Stimulated activated CD4-positive, alpha-beta T cell treated with anti-CD3 and anti-CD28 coated beads, Interleukin-15, amount 100 ng/mL, for 48 hours (primary cell): ENCODE results near the gene ZNF385A.

Experiments used
- DNase-seq, 2 donors: peaks; one replicate each; pipeline ENCODE4 v3.0.0-alpha.2; 2020; ENCODE audit warnings: low read depth in 2 of 2

Gene ZNF385A, protein sequence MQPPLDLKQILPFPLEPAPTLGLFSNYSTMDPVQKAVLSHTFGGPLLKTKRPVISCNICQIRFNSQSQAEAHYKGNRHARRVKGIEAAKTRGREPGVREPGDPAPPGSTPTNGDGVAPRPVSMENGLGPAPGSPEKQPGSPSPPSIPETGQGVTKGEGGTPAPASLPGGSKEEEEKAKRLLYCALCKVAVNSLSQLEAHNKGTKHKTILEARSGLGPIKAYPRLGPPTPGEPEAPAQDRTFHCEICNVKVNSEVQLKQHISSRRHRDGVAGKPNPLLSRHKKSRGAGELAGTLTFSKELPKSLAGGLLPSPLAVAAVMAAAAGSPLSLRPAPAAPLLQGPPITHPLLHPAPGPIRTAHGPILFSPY

DNA sequence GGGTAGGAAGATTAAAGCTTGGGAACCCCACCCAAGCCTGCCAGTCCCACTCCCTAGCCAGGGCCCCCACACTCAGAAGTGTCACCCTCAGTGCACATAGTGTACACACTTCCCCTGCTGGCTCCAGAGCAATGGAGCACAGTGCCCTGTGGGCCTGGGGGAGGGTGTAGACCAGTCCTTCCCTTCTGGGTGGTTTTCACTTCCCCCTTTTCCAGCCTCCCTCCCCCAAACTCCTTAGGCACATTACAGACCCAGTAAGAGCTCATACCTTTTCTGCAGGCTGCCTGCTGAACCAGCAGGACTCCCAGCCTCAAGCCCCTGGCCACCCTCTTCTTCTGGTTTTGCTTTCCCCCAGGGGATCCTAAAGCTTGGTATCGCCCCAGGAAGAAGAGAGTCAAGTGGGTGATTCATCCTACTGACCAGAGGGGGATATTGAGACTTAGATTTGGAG lies at the start of gene ZNF385A:
Gene ZNF385A (minus strand): TSS at position 143 of the 451 bp plus-strand sequence. CDS start 219 bp downstream, outside the sequence.
- DNase-seq: no peak

DNA sequence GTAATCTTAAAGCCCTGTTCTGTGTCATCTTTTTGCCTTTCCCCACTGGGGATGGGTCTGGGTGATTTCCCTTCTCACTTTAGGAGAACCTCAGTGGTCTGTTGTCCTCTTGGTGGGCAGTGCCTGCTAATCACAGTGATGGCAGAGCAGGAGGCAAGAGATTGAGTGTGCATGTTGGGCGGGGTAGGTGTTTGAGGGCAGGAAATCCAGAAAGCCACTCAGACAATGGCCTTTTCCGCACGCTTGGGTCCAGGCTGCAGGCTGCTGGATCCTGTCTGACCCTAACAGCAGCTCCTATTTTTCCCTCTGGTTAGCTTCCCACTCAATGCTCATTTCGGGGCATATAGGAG lies 48.3 kb upstream of the ZNF385A start:
- DNase-seq: no peak

DNA sequence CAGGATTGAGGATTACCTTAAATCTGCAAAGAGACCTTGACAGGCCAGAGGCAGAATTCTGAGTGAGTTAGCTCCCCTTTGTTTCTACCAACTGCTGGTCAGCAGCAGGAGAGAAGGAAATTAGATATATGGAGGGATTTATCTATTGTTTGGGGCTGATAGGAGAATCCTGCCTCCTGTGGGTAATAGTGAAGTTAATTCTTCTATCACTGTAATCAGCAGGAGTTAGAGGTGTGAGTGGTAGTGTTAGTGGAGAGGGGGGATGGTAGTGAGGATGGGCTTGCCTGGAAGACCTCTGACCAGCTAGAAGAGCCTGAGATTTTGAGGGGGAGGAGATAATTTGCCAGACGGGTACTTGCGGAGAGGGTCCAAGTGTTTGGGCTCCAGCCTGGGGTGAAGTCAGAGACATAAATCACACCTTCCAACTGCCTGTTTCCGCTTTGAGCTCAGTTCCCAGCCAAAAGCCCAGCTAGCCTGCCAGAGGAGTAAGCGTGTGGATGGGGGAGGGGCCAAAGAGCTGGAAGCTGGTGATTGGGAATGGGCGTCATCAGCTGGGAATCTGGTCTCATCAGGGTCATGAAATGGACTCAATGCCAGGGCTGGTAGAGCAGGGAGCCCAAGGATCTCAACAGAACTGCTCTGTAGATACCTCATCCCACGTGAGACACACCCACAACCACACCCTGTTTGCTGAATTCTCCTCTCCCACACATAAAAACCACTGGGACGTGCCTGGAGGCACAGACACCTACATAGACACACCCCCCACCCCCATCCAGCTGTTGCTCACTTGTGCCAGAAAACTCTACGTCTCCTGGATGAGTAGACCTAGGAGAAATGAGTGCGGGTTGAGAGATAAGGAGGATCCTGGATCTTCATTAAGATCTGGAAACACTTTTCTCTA lies 47.6 kb upstream of the ZNF385A start:
- DNase-seq: peak in 1 of 2 donors; percentile 43

DNA sequence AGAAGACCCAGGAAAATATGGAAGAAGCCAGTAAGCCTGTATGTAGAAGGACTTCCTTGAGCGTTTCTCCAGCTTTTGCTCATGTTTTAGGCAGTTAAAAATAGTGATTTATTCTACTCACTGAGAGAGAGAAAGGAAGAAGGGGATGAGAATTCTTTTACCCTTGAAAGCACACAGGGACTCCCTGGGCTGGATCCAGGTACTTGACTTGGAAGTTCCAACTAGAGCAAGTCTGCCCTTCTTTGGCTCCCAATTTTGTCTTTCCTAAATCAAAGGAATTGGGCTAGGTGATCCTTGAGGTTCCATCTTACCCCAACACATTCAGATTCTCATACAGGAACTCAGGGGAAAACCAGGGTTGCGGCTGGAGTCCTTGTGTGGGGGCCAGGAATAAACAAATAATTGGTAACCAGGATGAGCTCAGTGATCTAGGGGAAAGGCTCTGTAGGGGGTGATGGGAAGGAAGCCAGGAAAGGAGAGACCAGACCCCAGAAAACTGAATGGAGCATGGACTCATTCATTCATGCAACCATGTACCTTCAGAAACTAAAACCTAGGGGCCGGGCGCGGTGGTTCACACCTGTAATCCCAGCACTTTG lies 46.0 kb upstream of the ZNF385A start:
- DNase-seq: no peak

DNA sequence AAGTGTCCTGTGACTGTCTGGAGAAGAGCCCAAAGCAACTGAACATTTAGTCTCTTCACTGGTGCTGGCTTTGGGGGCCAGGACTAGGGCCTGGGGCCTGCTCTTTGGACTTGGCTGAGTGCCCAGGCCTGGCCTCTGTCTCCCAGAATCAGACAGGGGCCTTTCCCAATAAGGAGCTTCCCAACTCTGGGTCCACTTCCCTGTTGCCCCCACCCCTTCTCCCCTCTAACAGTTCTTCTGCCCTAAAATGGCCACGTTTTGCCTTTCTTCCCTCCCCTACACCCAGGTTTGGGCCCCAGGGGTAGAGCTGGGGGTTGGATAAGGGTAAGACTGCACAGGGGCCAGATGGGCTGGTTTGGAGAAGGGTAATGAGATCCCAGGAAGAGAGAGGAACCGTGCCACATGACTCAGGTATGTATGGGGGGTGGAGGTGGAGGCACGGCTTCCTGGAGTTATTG lies 44.5 kb upstream of the ZNF385A start:
- DNase-seq: no peak

DNA sequence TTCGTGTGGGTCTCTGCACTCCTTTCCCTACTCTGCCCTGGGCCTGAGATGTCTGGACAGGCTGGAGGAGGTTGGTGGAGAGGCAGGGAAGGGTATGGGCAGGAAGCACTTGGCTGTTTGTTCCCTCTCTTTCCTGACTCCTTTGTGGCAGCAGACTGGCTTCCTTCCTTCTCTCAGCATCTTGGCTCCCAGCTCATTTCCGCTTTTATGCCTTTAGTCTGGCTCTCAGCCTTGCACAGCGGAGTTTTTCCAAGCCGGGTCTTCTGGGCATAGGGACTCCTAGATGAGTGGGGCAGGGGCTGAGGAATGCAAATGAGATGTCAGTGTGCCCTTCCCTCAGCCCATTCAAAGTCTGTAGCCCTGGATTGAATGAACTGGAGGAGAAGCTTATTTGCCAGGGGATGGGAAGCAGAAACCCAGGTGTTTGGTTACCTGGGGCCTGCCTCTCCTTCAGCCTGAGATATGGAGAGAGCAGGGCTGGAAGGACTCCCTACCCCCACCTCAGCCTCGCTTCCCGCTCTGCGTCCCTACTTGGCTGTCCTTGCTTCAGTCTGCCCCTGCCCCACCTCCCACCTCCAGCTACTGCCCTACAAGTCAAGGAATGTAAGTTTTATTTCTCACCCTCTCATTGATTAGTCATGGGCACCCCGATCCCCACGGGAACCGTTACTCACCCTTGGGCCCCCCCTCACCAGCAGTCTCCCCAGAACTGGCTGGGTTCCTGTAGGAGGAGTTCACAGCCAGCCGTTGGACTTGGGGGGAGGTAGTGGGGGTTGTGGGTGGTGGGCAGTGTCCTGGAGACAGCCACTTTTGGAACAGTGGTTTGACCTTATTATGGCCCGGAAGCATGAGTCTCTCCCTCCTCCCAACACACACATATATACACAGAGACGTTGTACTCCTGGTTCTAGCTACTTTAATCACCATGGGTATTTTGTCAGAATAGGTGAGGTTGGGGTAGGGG lies 43.8 kb upstream of the ZNF385A start:
- DNase-seq: no peak

DNA sequence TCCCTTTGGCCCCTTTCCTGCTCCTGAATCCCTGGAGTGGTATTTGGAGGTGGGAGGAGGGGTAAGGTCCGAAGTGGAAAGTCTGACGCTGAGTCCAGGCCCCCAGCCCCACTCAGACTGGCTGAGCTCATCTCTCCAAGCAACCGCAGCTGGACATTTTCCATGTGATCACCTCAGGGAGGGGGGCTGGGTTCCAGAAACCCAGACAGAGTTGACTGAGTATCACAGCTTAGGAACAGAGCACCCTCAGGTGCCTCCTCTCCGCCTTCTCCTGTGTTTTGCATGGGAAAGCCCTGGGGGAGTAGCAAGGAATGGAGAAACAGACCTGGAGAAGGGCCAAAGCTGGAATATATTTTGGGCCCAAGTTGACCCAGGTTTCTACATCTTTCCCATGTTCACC lies 42.6 kb upstream of the ZNF385A start:
- DNase-seq: no peak

DNA sequence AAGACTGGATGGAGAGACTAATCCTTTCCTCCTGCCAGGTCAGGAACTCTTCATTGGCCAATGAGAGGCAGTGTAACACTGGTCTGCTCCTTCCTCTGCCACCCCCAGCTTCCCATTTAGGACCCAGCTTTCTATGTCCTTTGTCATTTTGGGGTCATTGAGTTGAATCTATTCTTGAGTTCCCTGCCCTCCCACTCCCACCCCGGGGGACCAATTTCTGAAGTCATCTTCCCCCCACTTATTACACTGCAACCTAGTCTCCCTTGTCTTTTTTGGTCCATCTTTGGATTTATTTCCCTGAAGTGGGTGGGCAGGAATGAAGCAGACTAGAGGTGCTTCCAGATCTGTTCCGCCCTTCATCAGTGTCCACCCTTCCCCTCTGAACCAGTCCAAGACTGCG lies 42.2 kb upstream of the ZNF385A start:
- DNase-seq: no peak

DNA sequence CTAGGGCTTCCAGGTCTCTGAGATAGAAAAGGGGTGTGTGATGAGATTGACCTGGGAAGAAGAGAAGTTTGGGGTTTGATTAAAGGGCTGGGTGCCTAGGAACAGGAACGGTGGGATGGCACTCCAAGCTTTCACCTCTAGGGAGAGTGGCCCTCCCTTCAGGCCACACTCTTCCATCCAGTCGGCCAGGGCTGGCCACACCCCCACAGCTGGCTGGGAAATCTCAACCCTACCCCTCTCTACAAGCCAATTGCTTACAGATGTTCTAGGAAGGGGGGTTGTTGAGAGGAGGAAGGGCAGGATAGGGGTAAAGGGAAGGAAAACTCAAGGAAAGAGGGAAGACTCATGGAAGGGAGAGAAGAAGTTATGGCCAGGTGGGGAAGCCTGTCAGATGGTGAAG lies 41.2 kb upstream of the ZNF385A start:
- no peak for DNase-seq

DNA sequence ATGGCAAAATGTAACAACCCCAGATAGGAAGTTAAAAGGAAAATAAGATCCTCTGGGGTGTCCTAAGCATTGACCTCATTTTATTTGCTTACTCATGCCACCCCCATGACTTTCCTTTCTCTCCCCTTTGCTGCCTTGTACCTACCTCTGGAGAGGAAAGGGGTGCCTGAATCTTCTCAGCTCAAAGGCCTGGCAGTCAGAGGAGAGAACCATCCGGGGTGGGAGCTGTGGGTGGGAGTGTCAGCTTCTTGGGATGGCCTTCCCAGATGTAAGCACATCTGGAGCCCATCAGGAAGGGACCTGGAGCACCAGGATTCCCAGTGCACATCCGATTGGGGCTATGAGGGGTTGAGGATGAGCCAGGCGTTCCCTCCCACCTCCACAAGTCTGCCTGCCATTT lies 39.7 kb upstream of the ZNF385A start:
- no peak for DNase-seq

DNA sequence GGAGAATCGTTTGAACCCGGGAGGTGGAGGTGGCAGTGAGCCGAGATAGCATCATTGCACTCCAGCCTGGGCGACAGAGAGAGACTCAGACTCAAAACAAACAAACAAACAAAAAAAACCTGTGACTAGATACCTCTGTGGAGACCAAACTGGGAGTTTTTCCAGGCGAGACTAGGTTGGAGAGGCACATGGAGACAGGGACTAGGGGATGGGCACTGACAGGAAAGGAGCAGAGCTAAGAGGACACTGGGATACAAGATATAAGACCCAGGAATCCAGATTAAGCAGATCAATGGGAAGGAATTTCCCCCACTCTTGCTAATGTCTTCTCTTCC lies 39.2 kb upstream of the ZNF385A start:
- DNase-seq: no peak

DNA sequence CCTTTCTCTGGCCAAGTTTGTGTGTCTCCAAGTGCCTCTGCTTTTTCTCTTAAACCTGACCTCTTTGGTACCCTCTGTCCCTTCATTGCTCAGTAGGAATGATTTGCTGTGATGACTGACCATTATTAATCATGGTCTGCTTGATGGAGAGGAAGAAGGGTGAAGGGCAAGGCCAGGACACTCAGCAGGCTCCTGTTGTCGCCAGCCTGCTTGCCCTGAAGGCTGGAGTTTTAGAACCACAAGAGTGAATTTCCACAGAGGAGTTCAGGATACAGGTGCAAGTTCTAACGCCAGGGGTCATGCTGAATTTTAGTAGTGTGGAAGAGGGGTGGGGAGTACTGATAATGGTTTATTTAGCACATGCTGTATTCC lies 37.3 kb upstream of the ZNF385A start:
- no peak for DNase-seq

DNA sequence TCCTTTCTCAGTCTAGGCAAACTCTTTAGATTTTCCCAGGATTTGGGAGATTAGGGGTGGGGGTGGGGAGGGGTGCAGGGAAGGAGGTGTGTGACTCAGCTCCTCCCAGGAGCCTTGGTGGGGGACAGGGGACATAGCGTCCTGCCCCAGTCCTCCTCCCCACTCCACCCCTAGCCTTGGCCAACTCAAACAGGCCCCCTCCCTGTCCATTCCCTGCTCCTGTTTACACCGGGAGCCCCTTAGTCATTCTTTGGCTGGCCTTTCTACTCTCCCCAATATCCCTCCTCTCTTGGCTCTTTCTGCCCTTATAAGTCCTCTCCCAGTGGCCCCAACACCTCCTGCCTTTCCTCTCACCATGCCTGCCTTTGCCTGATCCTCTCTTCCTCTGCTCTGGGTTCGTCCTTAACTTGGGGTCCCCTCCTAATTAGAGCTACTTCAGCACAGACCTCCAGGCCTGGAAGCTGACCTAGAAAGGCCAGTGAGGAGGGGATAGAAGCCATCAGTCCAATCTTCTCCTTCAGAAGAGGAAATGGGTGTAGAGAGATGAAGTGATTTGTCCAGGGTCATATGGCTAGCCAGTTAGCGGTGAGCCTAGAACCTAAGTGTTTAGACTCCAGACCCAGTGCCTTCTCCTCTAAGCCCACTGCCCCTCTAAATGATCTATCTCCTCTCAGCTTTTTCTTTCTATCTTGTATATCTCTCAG lies 36.8 kb upstream of the ZNF385A start:
- DNase-seq: no peak

DNA sequence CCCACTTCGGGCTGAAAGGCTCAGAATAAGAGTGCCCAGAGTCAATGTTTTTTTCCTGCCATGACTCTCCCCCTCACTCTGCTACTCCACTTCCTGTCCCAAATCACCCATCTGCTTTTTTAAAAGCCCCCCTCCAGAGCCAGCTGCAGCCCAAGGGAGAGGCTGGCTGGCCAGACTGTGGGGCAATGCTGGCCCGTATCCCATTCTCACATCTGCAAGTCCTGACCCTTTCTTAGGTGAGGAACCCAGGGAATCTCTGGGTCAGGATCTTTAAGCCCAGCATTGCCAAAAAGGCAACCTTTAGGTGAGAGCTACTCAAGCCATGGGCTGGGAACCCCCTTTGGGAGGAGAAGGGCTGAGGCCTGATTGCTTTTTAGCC lies 36.2 kb upstream of the ZNF385A start:
- no peak for DNase-seq

DNA sequence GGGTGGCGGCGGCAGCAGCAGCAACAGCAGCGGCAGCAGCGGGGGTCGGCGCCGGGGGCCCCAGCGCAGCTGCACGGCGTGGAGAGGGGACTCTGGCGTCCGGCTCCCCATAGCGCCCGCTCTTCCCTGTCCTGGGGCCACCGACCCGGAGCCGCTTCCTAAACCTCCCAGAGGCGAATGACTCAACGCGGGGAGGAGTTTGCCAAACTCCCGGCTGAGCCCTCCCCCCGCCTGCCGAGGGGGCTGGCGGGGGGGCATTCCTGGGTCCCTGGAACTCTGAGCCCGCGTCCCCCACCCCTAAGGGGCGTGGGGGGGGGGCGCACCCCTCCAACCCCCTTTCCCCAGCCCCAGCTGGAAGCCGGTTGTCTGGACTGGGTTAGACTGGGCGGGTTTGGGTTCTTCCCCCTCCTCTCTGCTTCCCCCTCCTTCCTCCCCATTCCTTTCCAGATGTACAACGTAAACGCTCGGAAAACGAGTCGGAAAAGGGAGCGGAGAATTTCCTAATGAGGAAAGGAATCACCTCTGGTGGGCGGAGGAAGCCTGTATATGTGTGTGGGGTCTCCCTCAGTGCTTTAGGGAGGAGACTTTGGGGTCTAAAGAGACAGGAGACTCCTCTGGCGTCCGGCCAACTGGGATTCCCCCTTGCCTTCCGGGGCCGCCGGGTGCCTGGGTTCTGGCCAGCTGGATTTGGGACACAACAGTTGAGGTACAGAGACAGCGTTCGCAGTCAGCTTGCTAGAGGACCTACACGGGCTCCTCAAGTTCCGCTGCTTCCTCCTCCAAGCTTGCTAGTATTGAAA lies 34.8 kb upstream of the ZNF385A start, which contains the start of gene ITGA5:
Gene ITGA5 (minus strand): TSS at position 179 of the 800 bp plus-strand sequence. CDS start 68 bp downstream, at position 111.
- DNase-seq: peak in 1 of 2 donors; percentile 43

DNA sequence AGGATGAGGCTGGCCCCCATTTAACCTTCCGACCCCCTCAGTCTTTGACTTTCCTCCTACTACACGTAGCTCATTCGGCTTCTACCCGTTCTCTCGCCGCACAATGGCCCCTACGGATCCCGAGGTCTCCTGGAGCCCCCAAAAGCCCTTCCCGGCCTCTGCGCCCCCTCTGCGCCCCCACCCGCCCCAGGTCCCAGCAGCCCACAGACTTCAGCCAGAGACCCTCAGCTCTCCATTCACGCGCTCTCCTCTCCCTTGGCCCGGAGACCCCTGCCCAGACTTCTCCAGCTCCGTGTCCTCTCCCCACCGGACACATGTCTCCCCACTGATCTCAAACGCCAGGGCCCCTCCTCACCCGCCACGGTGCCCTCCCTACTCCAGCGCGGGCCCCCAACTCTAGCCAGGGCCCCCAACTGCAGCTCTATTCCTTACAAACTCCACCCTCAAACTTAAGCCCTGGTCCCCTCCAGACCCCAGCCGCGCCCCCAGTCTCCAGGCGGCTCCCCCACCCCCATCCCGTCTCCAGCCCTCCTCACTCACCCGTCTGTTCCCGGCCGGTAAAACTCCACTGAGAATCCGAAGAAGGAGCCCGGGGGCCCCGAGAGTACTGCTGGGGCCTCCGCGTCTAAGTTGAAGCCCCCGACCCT lies 34.0 kb upstream of the ZNF385A start:
- no peak for DNase-seq

DNA sequence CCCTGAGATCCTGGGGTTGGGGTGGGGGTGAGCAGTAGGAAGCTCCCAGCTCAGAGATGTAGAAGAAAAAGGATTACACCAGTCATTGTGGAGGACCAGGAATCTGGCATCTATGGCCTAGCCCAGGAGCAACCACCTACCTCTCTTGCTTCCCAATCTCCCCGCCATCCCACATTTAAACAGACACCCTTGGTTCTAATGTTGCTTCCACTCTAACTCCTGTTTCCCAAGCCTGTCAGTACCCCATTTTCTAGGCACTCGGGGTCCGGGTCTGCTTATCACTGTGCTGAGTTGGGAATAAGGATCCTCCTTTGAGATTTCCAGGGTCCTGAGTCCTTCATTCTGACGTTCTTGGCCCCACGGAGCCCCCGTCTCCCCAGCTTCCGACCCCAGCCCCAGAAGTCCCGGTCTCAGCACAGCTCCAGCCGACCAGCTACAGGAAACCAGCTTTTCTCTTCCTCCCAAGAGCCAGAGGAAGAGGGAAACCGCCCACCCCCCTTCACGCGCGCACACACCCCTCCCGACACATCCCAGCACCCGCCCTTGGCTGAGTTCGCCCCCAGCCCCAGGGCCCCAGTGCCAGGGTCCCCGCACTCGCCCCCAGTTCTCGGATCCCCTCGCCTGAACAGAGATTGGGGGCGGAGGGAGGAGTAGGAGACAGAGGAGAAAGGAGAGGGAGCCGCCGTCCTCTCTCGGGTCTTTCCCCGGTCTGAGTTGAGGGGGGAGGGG lies 33.3 kb upstream of the ZNF385A start:
- DNase-seq: no peak
